GM19372 (cell line): ENCODE results near the gene DUOX1.

Experiments used
- ATAC-seq: cut with Tn5 transposase; IDR thresholded peaks from one replicate; pipeline ENCODE4 v1.9.1; 2021; ENCODE audit warnings: mild to moderate bottlenecking, low read depth, moderate library complexity; ENCODE audit not compliant: unreplicated experiment

DUOX1 gene

GRCh38 chr15:45139770-45140169, 10.0 kb downstream of the DUOX1 start:
- ATAC-seq: no peak

GRCh38 chr15:45140557-45141250, 10.9 kb downstream of the DUOX1 start:
- ATAC-seq: no peak

DNA sequence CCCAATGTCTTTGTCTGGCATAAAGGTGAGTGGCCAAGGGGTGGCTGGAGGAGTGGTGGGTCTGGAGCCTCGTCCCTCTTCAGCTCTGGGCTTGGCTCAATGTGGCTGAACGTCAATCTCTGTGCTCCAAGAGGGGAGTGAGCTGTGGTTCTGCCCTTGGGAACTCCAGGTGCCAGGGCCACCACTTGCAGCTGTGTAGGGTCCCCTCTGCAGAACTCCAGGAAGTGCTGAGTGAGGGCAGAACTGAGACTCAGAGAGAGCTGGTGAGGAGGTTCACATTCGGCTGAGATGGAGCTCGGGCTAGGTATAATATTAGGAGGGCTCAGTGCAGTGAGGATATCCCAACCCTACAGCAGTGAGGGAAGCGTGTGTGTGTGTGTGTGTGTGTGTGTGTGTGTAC, 11.6 kb downstream of the DUOX1 start:
- ATAC-seq: no peak

DNA sequence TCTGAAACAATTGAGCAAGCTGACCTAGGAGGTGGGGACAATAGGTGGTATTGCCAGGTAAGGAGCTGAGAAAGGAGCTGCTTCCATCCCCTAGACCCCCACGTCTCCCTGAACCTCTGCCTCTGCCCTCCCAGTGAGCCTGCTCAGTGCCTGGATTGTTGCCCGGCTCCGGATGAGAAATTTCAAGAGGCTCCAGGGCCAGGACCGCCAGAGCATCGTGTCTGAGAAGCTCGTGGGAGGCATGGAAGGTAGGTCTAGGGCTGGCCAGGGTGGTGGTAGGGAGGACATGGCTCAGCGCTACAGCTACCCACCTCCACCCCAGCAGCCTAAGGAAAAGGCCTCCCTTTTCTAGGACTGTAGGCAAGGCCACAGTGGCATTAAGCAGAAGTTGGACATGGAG, 13.3 kb downstream of the DUOX1 start:
- no peak for ATAC-seq

DNA sequence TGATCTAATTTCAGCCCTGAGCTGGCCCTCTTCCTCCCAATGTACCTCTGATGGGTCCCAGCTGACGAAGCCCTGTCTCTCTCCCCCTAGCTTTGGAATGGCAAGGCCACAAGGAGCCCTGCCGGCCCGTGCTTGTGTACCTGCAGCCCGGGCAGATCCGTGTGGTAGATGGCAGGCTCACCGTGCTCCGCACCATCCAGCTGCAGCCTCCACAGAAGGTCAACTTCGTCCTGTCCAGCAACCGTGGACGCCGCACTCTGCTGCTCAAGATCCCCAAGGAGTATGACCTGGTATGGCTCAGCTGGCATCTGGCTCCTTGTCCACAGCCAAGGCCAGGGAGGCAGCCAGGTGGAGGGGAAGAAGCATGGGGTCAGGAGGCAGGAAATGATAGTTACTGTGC, 14.2 kb downstream of the DUOX1 start:
- no peak for ATAC-seq

DNA sequence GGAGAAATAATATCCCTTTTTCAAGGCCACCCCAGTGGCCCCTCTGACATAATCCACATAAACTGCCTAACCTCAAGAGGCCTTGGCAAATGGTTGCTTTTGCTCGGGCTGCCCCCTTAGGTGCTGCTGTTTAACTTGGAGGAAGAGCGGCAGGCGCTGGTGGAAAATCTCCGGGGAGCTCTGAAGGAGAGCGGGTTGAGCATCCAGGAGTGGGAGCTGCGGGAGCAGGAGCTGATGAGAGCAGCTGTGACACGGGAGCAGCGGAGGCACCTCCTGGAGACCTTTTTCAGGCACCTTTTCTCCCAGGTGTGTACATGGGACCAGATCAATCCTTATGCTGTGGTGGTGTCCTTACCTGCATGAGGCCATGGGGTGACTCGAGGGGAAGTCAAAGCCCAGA, 15.0 kb downstream of the DUOX1 start:
- ATAC-seq: no peak

- ATAC-seq: no peak
Measured at GRCh38 chr15:45146405-45146804, 16.6 kb downstream of the DUOX1 start.

DNA sequence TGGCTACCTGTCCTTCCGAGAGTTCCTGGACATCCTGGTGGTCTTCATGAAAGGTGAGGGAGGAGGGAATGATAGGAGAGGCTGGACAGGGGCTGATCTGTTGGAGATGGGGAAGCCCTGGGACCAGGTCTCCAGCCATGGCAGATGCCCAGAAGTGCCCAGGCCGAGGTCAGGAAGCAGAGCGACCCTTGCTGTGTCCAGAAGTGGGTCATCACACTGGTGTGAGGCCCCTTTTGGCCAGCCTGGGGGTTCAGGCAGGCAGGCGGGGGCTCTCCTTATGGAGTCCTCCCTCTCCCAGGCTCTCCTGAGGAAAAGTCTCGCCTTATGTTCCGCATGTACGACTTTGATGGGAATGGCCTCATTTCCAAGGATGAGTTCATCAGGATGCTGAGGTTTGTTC, 17.8 kb downstream of the DUOX1 start:
- ATAC-seq: no peak

GRCh38 chr15:45148076-45149059, 18.6 kb downstream of the DUOX1 start:
- ATAC-seq: no peak

DNA sequence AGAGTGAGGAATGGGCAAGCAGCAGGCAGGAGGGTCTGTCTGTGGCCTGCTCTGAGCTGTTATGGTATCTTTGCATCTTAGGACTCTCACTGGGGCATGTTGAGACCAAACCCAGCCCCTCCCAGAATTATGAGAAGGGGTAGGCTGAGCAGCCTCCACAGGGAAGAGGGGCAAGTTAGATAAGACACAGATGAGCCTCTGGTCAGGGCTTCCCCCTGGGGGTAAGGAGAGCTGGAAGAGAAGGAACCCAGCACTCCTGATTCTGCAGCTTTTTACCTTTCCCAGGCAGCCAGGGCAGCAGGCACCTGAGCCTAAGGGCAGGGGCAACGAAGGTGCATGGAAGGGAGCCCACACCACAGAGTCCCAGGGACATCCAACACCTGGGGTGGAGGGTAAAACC, 19.3 kb downstream of the DUOX1 start:
- no peak for ATAC-seq

- ATAC-seq: no peak
Measured at GRCh38 chr15:45150481-45150880, 20.7 kb downstream of the DUOX1 start.

- ATAC-seq: no peak
Measured at GRCh38 chr15:45150997-45151396, 21.2 kb downstream of the DUOX1 start.

DNA sequence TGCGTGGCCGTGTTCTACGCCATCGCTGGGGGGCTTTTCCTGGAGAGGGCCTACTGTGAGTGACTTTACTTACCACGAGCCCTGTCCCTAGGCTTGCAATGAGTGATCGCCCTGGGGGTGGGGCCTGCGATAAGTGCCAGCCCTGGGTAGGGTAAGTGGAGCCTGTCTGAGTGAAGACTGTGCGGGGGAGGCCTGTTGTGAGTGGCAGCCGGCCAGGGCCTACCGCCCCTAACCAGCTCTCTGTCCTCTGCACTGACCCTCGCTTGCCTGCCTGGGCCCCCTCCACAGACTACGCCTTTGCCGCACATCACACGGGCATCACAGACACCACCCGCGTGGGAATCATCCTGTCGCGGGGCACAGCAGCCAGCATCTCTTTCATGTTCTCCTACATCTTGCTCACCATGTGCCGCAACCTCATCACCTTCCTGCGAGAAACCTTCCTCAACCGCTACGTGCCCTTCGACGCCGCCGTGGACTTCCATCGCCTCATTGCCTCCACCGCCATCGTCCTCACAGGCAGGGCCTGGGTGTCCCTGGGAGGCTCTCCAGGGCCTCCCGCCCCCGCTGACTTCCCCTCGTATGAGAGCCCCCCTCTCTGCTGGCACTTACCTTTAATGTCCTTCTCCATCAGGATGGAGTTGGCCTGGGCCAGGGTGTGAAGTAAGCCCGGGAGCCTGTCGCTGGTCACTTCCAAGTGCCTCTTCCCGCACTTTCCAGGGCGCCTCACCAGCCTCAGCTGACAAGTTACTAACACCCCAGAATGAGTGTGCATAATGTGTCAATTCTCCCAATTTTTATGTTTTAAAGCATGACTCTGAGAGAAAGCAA, 22.4 kb downstream of the DUOX1 start:
- no peak for ATAC-seq

DNA sequence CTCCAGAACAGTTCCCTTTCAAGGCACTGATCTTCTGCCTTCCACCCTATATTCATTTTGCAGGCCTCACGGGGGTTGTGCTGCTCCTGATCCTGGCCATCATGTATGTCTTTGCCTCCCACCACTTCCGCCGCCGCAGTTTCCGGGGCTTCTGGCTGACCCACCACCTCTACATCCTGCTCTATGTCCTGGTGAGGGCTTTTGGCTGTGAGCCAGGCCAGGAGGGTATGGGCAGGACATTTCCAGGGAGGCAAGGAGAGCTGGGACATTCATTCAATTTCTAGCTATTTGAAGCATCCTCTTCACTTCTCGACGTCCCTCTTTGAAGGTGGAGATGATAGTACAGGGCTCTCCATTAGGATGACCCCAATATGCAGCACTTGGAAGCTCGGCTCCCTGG, 25.9 kb downstream of the DUOX1 start:
- ATAC-seq: no peak

GRCh38 chr15:45156744-45157455, 27.1 kb downstream of the DUOX1 start:
- no peak for ATAC-seq

GRCh38 chr15:45157974-45158373, 28.2 kb downstream of the DUOX1 start:
- ATAC-seq: no peak

DNA sequence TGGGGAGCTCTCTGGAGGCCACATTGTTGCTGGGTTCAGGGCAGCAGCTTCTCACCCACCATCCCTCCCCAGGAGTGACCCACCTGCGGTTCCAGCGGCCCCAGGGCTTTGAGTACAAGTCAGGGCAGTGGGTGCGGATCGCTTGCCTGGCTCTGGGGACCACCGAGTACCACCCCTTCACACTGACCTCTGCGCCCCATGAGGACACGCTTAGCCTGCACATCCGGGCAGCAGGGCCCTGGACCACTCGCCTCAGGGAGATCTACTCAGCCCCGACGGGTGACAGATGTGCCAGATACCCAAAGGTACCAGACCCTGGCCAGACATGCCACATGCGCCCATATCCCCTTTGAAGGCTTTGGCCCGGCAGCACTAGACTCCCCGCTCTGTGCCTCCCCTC, 31.9 kb downstream of the DUOX1 start:
- no peak for ATAC-seq

GRCh38 chr15:45162771-45163507, 33.1 kb downstream of the DUOX1 start:
- ATAC-seq: no peak

GRCh38 chr15:45163508-45163856, 33.7 kb downstream of the DUOX1 start:
- no peak for ATAC-seq

GRCh38 chr15:45164914-45165313, 35.1 kb downstream of the DUOX1 start:
- no peak for ATAC-seq
